GM12891 (cell line): ENCODE data around the gene NOSIP.

Experiments
- PAX5 ChIP-seq: IDR thresholded peaks from 2 replicates; pipeline ENCODE4 v1.6.1; 2011; ENCODE audit warnings: low read length, moderate library complexity, mild to moderate bottlenecking; ENCODE audit not compliant: insufficient read depth, severe bottlenecking
- POLR2A ChIP-seq: IDR thresholded peaks from 2 replicates; pipeline ENCODE4 v1.6.1; 2011; ENCODE audit warnings: low read depth, low read length, control low read depth
- POLR2AphosphoS5 ChIP-seq: IDR thresholded peaks from 2 replicates; pipeline ENCODE4 v1.6.1; 2011; ENCODE audit warnings: low read depth, low read length, control low read depth
- POU2F2 ChIP-seq: IDR thresholded peaks from 2 replicates; pipeline ENCODE4 v1.6.1; 2011; ENCODE audit warnings: low read depth, mild to moderate bottlenecking, control low read depth, low read length, moderate library complexity
- SPI1 ChIP-seq: IDR thresholded peaks from 2 replicates; pipeline ENCODE4 v1.6.1; 2011; ENCODE audit warnings: low read depth, low read length, control low read depth
- TAF1 ChIP-seq: IDR thresholded peaks from 2 replicates; pipeline ENCODE4 v1.6.1; 2011; ENCODE audit warnings: low read depth, low read length, control low read depth

GRCh38 chr19:49559443-49559842 is 20.9 kb downstream of the NOSIP start:
- TF ChIP-seq POLR2A: no peak
- no peak for TF ChIP-seq TAF1
- no peak for TF ChIP-seq POLR2AphosphoS5
- no peak for TF ChIP-seq SPI1
- TF ChIP-seq POU2F2: no peak
- no peak for TF ChIP-seq PAX5
